Measurements from ENCODE around the gene ASMTL.

DNA sequence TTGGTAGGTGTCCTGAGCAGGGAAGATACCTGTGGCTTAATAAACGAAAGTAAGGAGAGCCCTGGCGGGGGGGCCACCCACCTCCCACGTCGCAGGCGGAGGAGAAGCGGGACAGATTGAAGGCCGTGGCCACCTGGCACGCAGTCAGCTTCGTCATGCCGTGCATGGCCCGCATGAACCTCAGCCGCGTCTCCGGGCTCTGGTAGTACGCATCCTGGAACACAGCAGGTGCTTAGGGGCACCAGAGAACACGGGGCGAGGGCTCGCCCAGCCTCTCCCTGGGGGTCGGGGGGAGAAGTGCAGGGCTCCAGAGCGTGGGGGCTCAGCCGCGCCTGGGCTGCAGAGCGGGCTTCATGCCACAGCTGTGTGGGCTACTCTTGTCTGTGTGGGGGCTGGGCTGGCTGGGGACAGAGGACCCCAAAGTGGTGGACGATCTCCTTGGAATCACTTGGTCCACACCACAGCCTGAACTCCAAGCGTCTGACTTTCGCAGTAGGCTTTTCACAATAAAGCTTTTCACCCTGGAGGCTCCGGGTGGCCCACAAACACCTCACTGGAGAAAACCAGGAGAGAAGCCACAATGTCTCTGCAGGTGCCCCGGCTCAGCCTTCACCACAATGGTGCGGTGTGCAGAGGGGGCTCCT lies 33.7 kb downstream of the ASMTL start:
- TF ChIP-seq CTCF (conservative IDR thresholded peaks at IDR 0.05 in 1 of 2, IDR thresholded peaks at IDR 0.05 in 1 of 2; ENCODE audit: extremely low read depth in 1 of 2, insufficient read depth in 1 of 2, low read depth in 1 of 2, low read length in 2 of 2) (no peak), EZH2 (IDR thresholded peaks at IDR 0.05; ENCODE audit: borderline replicate concordance, low read length) (no peak)
